Right lobe of liver (tissue), 4 donors: ENCODE data around the gene UCP2.

Experiments
- CTCF ChIP-seq, 4 donors: fragments of 200-600 bp in 3 of 4; fragments of 450-650 bp in 1 of 4; IDR thresholded peaks; one replicate each; pipeline versions ENCODE4 v1.5.1 to v1.8.0; 2016 to 2022; ENCODE audit warnings: antibody characterized with exemption in 4 of 4, mild to moderate bottlenecking in 2 of 4
- POLR2A ChIP-seq: fragments of 450-650 bp; IDR thresholded peaks from one replicate; pipeline ENCODE4 v1.6.1; 2017; ENCODE audit warnings: antibody characterized with exemption, mild to moderate bottlenecking
- donor health status: DM: no; HTN: no; CAD: no.
- donor health status: DM: no; HTN: no; CAD: no.
- donor health status: DM: no; HTN: yes; CAD: no.

GRCh38 chr11:73949912-73950311 is 32.7 kb downstream of the UCP2 start:
- TF ChIP-seq POLR2A (no peak), CTCF (IDR thresholded peaks at IDR 0.05) (no peak)
